ENCODE data around the gene FBXO21. TPM values are rescaled to one million over a fixed set of nuclear protein-coding genes. Genes with fewer than 3 reads are reported as not detected.

Gene FBXO21
- total RNA-seq, 1 experiment from 2014 or later, result 37.8 TPM

- H3K4me3 ChIP-seq (ENCODE audit: low read depth in 2 of 2, low read length in 2 of 2), result no peak overlapping the region
- in situ Hi-C loops (cut with HindIII; ENCODE audit: low pct_unique_long_range_greater_than_20kb, low sequenced_read_pairs) (no loop called here), intact Hi-C loops (cut with micrococcal nuclease; ENCODE audit: unreplicated experiment) (no loop called here)
- H3K4me1 ChIP-seq (ENCODE audit: control insufficient read depth, insufficient read depth, low read length), result peaks cover 2% of the 10 kb centered on the region; the same call in 1 of the 2 replicates
- no peak for TF ChIP-seq SIN3A (IDR thresholded peaks at IDR 0.05; ENCODE audit: borderline replicate concordance, insufficient read depth, low read depth, low read length)
- peaks cover 14% of the 10 kb centered on the region for H3K27me3 ChIP-seq (ENCODE audit: control insufficient read depth, insufficient read depth, low read length)
- no peak overlapping the region for H3K27ac ChIP-seq (ENCODE audit: low read length)
- no TSS peak for BruUV-seq (replicated peaks)
- no peak for DNase-seq (ENCODE audit: low read depth, low spot score)
- H3K9me3 ChIP-seq (ENCODE audit: control insufficient read depth, insufficient read depth, low read depth, low read length), result no peaks in the 10 kb centered on the region
- ChIA-PET CTCF (no interaction called here), POLR2A (no interaction called here)
- no peaks in the 10 kb centered on the region; the same call in 1 of the 2 replicates for H3K36me3 ChIP-seq (ENCODE audit: control insufficient read depth, insufficient read depth, low read length)
- no peak for ATAC-seq
Measured at GRCh38 chr12:117100851-117101673, 89.2 kb downstream of the FBXO21 start.

DNA sequence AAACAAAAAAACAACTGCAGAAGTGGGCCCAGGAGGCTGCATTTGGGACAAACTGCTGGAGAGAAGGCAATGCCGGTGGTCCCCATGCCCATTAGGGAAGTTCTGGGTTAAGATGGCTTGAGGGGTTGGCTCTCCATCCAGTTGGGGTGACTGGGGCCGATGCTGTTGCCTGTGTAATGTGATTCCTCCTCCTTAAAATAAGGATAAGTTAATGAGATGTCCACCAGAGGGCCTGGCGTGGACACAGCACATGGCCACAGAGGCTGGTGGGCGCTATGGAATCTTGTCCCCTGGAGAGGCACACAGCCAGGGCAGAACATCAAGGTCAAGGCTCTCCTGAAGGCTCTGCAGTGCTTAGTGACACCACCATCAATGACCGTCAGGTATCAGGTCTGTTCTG, 90.0 kb downstream of the FBXO21 start:
- CTCF ChIA-PET, result interaction anchor here (0.6 kb wide), 1 partner anchor 709 kb away, joined by 4 read pairs; no protein-coding TSS in a partner anchor
- TF ChIP-seq CTCF (IDR thresholded peaks at IDR 0.05) (no peak), TCF7L2 (IDR thresholded peaks at IDR 0.05; ENCODE audit: low read depth, low read length) (no peak), POLR2AphosphoS5 (IDR thresholded peaks at IDR 0.05; ENCODE audit: low read depth, low read length) (no peak), SIN3A (IDR thresholded peaks at IDR 0.05; ENCODE audit: borderline replicate concordance, insufficient read depth, low read depth, low read length) (no peak)
- TF ChIP-seq, protein P1, sequence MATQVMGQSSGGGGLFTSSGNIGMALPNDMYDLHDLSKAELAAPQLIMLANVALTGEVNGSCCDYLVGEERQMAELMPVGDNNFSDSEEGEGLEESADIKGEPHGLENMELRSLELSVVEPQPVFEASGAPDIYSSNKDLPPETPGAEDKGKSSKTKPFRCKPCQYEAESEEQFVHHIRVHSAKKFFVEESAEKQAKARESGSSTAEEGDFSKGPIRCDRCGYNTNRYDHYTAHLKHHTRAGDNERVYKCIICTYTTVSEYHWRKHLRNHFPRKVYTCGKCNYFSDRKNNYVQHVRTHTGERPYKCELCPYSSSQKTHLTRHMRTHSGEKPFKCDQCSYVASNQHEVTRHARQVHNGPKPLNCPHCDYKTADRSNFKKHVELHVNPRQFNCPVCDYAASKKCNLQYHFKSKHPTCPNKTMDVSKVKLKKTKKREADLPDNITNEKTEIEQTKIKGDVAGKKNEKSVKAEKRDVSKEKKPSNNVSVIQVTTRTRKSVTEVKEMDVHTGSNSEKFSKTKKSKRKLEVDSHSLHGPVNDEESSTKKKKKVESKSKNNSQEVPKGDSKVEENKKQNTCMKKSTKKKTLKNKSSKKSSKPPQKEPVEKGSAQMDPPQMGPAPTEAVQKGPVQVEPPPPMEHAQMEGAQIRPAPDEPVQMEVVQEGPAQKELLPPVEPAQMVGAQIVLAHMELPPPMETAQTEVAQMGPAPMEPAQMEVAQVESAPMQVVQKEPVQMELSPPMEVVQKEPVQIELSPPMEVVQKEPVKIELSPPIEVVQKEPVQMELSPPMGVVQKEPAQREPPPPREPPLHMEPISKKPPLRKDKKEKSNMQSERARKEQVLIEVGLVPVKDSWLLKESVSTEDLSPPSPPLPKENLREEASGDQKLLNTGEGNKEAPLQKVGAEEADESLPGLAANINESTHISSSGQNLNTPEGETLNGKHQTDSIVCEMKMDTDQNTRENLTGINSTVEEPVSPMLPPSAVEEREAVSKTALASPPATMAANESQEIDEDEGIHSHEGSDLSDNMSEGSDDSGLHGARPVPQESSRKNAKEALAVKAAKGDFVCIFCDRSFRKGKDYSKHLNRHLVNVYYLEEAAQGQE (IDR thresholded peaks at IDR 0.05; ENCODE audit: insufficient read depth in 1 of 2, low read depth in 2 of 2, low read length in 1 of 2), result no peak
- ATAC-seq, result no peak

More for the DNA sequence above, 90.0 kb downstream of the FBXO21 start:
- no TSS peak for BruUV-seq (replicated peaks)
- intact Hi-C loops (cut with micrococcal nuclease; ENCODE audit: unreplicated experiment), result no loop called here
- no peak overlapping the region for H3K27ac ChIP-seq (ENCODE audit: low read length)
- no peak overlapping the region for H3K4me3 ChIP-seq (ENCODE audit: low read depth in 2 of 2, low read length in 2 of 2)
- DNase-seq (ENCODE audit: low read depth, low spot score), result no peak
- no peaks in the 10 kb centered on the region for H3K9me3 ChIP-seq (ENCODE audit: control insufficient read depth, insufficient read depth, low read depth, low read length)
- peaks cover 14% of the 10 kb centered on the region for H3K27me3 ChIP-seq (ENCODE audit: control insufficient read depth, insufficient read depth, low read length)
- in situ Hi-C loops (cut with HindIII; ENCODE audit: low pct_unique_long_range_greater_than_20kb, low sequenced_read_pairs), result no loop called here
- H3K4me1 ChIP-seq (ENCODE audit: control insufficient read depth, insufficient read depth, low read length), result peaks cover 2% of the 10 kb centered on the region; the same call in 1 of the 2 replicates
- POLR2A ChIA-PET, result no interaction called here
- no peaks in the 10 kb centered on the region; the same call in 1 of the 2 replicates for H3K36me3 ChIP-seq (ENCODE audit: control insufficient read depth, insufficient read depth, low read length)
